Smooth muscle cell of the brain vasculature (primary cell): ENCODE results near the gene PALLD.
"Not testable (repeated sequence)": the region's sequence is repeated elsewhere in the genome, so short reads cannot be mapped to it uniquely, and the experiment has no call there.

Source experiments
- DNase-seq: peaks from one replicate; pipeline ENCODE4 v3.0.0-alpha.2; 2012; ENCODE audit warnings: low read depth, low spot score

PALLD gene

GRCh38 chr4:168893205-168893604 lies 396.4 kb downstream of the PALLD start:
- DNase-seq: no peak

GRCh38 chr4:168893807-168894206 lies 397.0 kb downstream of the PALLD start:
- no peak for DNase-seq

GRCh38 chr4:168900080-168900479 lies 403.2 kb downstream of the PALLD start:
- no peak for DNase-seq

- no peak for DNase-seq
Observed at GRCh38 chr4:168907119-168907698, 410.4 kb downstream of the PALLD start.

- DNase-seq: no peak
Observed at GRCh38 chr4:168908093-168908492, 411.2 kb downstream of the PALLD start.

- no peak for DNase-seq
Observed at GRCh38 chr4:168908851-168909273, 412.0 kb downstream of the PALLD start.

GRCh38 chr4:168914095-168914494 lies 417.2 kb downstream of the PALLD start:
- DNase-seq: no peak

GRCh38 chr4:168917138-168917779 lies 420.4 kb downstream of the PALLD start:
- DNase-seq: peak; percentile 36

- no peak for DNase-seq
Observed at GRCh38 chr4:168919706-168920324, 423.0 kb downstream of the PALLD start.

GRCh38 chr4:168920441-168921065 lies 423.7 kb downstream of the PALLD start:
- DNase-seq: no peak

- peak; percentile 67 for DNase-seq
Observed at GRCh38 chr4:168923526-168924194, 426.8 kb downstream of the PALLD start.

GRCh38 chr4:168924667-168925066 lies 427.8 kb downstream of the PALLD start:
- DNase-seq: no peak

GRCh38 chr4:168925789-168926490 lies 429.1 kb downstream of the PALLD start:
- DNase-seq: no peak

GRCh38 chr4:168928346-168928745 lies 431.5 kb downstream of the PALLD start:
- no peak for DNase-seq

- no peak for DNase-seq
Observed at GRCh38 chr4:168928875-168929274, 432.0 kb downstream of the PALLD start.

GRCh38 chr4:168930413-168931196 lies 433.8 kb downstream of the PALLD start:
- DNase-seq: no peak

GRCh38 chr4:168931215-168931650 lies 434.4 kb downstream of the PALLD start:
- no peak for DNase-seq

- no peak for DNase-seq
Observed at GRCh38 chr4:168932138-168932537, 435.3 kb downstream of the PALLD start.

- DNase-seq: no peak
Observed at GRCh38 chr4:168933423-168933822, 436.6 kb downstream of the PALLD start.

- DNase-seq: not testable (repeated sequence)
Observed at GRCh38 chr4:168937473-168937872, 440.6 kb downstream of the PALLD start.

GRCh38 chr4:168942985-168943384 lies 446.1 kb downstream of the PALLD start:
- no peak for DNase-seq
